A673 (cell line): ENCODE data around the gene SH3TC1. TPM values are rescaled to one million over a fixed set of nuclear protein-coding genes. Genes with fewer than 3 reads are reported as not detected.

Source experiments
- BruUV-seq: library from RNA; stranded (reverse); fragments of 400-500 nt; replicated peaks from 2 replicates; lab custom pipeline; 2021; lab: Mats Ljungman, UMichigan
- CTCF ChIA-PET: fragments of 300-600 bp; sonication (Branson Sonifier 250); formaldehyde crosslinking; loops from one replicate; lab custom pipeline; 2022; ENCODE audit warnings: antibody characterized with exemption; lab: Charles Lee
- POLR2A ChIA-PET: fragments of 300-600 bp; sonication (Branson Sonifier 250); formaldehyde crosslinking; loops from one replicate; lab custom pipeline; 2022; ENCODE audit warnings: antibody characterized with exemption; ENCODE audit not compliant: low non-redundant PET; lab: Charles Lee
- DNase-seq: peaks from one replicate; pipeline ENCODE4 v3.0.0-alpha.2; 2015; ENCODE audit warnings: low spot score
- H3K27ac ChIP-seq: fragments of 200-600 bp; sonication (generic); 2 replicates; pipeline ENCODE4 v1.5.1; 2016; ENCODE audit warnings: mixed run types, low read depth, mild to moderate bottlenecking, mixed read lengths, antibody characterized with exemption, low read length; ENCODE audit not compliant: poor library complexity, severe bottlenecking
- H3K27me3 ChIP-seq: fragments of 200-600 bp; sonication (generic); replicated peaks from 2 replicates; pipeline ENCODE4 v1.6.1; 2017; ENCODE audit warnings: mixed run types, low read depth, mild to moderate bottlenecking, mixed read lengths, antibody characterized with exemption, low read length; ENCODE audit not compliant: insufficient read depth, poor library complexity
- H3K36me3 ChIP-seq: fragments of 200-600 bp; sonication (generic); 2 replicates; pipeline ENCODE4 v1.6.1; 2016; ENCODE audit warnings: mixed run types, mild to moderate bottlenecking, mixed read lengths, antibody characterized with exemption, low read length; ENCODE audit not compliant: insufficient read depth, poor library complexity, severe bottlenecking
- H3K4me1 ChIP-seq: fragments of 200-600 bp; sonication (generic); 2 replicates; pipeline ENCODE4 v1.6.1; 2017; ENCODE audit warnings: mixed run types, mild to moderate bottlenecking, mixed read lengths, antibody characterized with exemption, low read length; ENCODE audit not compliant: insufficient read depth, poor library complexity, severe bottlenecking
- H3K4me3 ChIP-seq: fragments of 200-600 bp; sonication (generic); 2 replicates; pipeline ENCODE4 v1.5.1; 2016; ENCODE audit warnings: low read depth, mixed run types, mild to moderate bottlenecking, mixed read lengths, low read length; ENCODE audit not compliant: poor library complexity, severe bottlenecking
- H3K9me3 ChIP-seq: fragments of 200-600 bp; sonication (generic); 2 replicates; pipeline ENCODE4 v1.6.1; 2016; ENCODE audit warnings: mixed run types, low read depth, mild to moderate bottlenecking, mixed read lengths, antibody characterized with exemption, low read length; ENCODE audit not compliant: poor library complexity, severe bottlenecking
- EZH2 ChIP-seq: fragments of 200-600 bp; sonication (generic); IDR thresholded peaks from 2 replicates; pipeline ENCODE4 v1.6.1; 2017; ENCODE audit warnings: borderline replicate concordance, low read depth, mild to moderate bottlenecking, mixed read lengths, antibody characterized with exemption, low read length; ENCODE audit not compliant: poor library complexity, severe bottlenecking
- intact Hi-C: fragments of 100-400 bp; cut with micrococcal nuclease; formaldehyde crosslinking; loops from one replicate; pipeline ENCODE4 v1.10.0; 2022; ENCODE audit not compliant: unreplicated experiment
- total RNA-seq: library from RNA; stranded (reverse); gene quantifications from 2 replicates; pipeline ENCODE4 v1.2.3, GENCODE V29; 2021
- TF ChIP-seq, protein P1 (sequence below): fragments of 300-800, 200-600 bp; sonication (generic); conservative IDR thresholded peaks from 2 replicates; pipeline ENCODE4 v1.5.1; 2017; ENCODE audit warnings: low read depth, mild to moderate bottlenecking, antibody characterized with exemption, low read length, moderate library complexity, mixed read lengths

Gene SH3TC1
- total RNA-seq, 1 experiment from 2014 or later: 0.71 TPM

DNA sequence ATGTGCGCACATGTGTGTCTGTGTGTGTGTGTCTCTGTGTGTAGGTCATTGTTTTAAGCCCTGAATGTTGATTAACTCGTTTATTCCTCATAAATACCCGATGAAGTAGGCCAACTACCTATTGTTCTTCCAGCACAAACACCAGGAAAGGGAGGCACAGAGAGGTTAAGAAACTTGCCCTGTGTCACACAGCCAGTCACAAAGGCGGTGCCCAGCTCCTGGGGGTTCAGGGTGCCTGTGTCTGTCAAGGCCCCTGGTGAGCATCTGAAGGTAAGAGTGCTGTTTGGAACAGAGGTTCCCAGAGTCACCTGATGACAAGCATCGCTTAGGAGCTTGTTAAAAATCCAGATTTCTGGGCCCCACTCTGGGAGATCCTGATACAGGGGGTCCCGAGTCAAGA is 18.0 kb upstream of the SH3TC1 start:
- Histone ChIP-seq H3K4me1 (peaks cover 7% of the 10 kb centered on the region), H3K4me3 (no peak overlapping the region), H3K9me3 (no peaks in the 10 kb centered on the region), H3K27me3 (no peaks in the 10 kb centered on the region), H3K36me3 (no peaks in the 10 kb centered on the region), H3K27ac (no peak overlapping the region)
- TF ChIP-seq, protein P1, sequence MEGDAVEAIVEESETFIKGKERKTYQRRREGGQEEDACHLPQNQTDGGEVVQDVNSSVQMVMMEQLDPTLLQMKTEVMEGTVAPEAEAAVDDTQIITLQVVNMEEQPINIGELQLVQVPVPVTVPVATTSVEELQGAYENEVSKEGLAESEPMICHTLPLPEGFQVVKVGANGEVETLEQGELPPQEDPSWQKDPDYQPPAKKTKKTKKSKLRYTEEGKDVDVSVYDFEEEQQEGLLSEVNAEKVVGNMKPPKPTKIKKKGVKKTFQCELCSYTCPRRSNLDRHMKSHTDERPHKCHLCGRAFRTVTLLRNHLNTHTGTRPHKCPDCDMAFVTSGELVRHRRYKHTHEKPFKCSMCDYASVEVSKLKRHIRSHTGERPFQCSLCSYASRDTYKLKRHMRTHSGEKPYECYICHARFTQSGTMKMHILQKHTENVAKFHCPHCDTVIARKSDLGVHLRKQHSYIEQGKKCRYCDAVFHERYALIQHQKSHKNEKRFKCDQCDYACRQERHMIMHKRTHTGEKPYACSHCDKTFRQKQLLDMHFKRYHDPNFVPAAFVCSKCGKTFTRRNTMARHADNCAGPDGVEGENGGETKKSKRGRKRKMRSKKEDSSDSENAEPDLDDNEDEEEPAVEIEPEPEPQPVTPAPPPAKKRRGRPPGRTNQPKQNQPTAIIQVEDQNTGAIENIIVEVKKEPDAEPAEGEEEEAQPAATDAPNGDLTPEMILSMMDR: no peak
- intact Hi-C loops: no loop called here
- no TSS peak for BruUV-seq
- ChIA-PET CTCF (no interaction called here), POLR2A (no interaction called here)
- no peak for DNase-seq

DNA sequence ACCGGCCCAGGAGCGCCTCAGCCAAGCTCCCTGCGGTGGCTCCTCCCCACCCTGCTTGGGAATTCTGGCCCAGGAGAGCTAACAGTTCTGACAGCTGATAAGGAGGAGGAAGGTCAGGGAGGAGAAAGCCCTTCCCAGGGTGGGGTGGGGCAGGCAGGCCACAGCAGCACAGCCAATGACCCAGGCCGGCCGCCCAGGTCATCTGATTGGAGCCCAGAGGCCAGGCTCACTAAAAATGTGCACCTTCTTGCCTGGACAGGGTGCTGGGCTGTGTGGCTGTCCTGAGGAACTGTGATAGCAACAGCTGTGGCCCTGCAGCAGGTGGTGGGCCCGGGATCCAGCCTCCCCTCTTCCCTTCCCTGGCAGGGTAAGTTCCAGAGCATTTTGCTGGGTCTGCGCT is 17.2 kb upstream of the SH3TC1 start:
- no peaks in the 10 kb centered on the region for H3K9me3 ChIP-seq
- ChIA-PET POLR2A (no interaction called here), CTCF (no interaction called here)
- H3K4me1 ChIP-seq: peaks cover 7% of the 10 kb centered on the region
- TF ChIP-seq EZH2: no peak
- TF ChIP-seq, protein P1: no peak
- no peak overlapping the region for H3K27ac ChIP-seq
- H3K27me3 ChIP-seq: no peaks in the 10 kb centered on the region
- no peak overlapping the region for H3K4me3 ChIP-seq
- intact Hi-C loops: no loop called here
- DNase-seq: no peak
- no peaks in the 10 kb centered on the region for H3K36me3 ChIP-seq
- no TSS peak for BruUV-seq

DNA sequence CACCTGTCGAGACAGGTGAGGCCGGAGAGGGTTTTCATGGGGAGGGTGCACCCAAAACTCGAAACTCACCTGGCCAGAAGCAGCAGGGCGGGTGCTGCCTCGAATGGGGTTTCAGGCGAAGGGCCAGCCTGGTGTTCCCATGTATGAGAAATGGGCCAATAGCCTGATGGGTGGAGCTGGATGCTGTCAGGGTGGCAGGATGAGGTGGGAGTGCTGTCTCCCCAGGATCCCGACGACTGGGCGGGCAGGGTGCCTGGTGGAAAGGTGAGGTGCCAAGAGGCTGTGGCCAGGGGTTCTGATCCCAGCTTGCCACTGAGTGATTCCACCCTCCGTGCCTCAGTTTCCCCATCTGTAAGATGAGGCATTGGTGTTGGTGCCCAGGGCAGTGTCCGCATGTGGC is 16.8 kb upstream of the SH3TC1 start:
- TF ChIP-seq, protein P1: no peak
- TF ChIP-seq EZH2: no peak
- ChIA-PET CTCF (no interaction called here), POLR2A (no interaction called here)
- intact Hi-C loops: no loop called here
- no TSS peak for BruUV-seq
- DNase-seq: no peak
- Histone ChIP-seq H3K27ac (no peak overlapping the region), H3K9me3 (no peaks in the 10 kb centered on the region), H3K36me3 (no peaks in the 10 kb centered on the region), H3K27me3 (no peaks in the 10 kb centered on the region), H3K4me3 (no peak overlapping the region), H3K4me1 (peaks cover 2% of the 10 kb centered on the region)
